HCT116 (cell line): ENCODE measurements around the gene AOPEP. TPM values are rescaled to one million over a fixed set of nuclear protein-coding genes. Genes with fewer than 3 reads are reported as not detected.

Experiments used
- ATAC-seq: fragments of 200-7000 bp; cut with Tn5 transposase; 2 replicates; pipeline ENCODE4 v1.9.1; 2020; ENCODE audit warnings: mild to moderate bottlenecking, moderate library complexity
- BruUV-seq: library from RNA; stranded (reverse); fragments of 400-500 nt; replicated peaks from 2 replicates; lab custom pipeline; 2021; lab: Mats Ljungman, UMichigan
- CTCF ChIA-PET: fragments of 300-600 bp; sonication (Branson Sonifier 250); formaldehyde crosslinking; loops from one replicate; lab custom pipeline; 2021; ENCODE audit warnings: antibody characterized with exemption; lab: Charles Lee
- POLR2A ChIA-PET: fragments of 300-600, 350-600 bp; sonication (Branson Sonifier 250); formaldehyde crosslinking; loops from one replicate; lab custom pipeline; 2021; ENCODE audit warnings: antibody characterized with exemption; lab: Charles Lee
- RAD21 ChIA-PET, 2 experiments: fragments of 300-600 bp; sonication (Branson Sonifier 250); formaldehyde crosslinking; loops; one replicate each; lab custom pipeline; 2023; ENCODE audit warnings: low total read pairs in 2 of 2; ENCODE audit not compliant: uncharacterized antibody in 2 of 2, unreplicated experiment in 2 of 2, low non-redundant PET in 1 of 2; lab: Charles Lee
- DNase-seq: peaks from one replicate; pipeline ENCODE4 v3.0.0-alpha.2; 2010; ENCODE audit warnings: low read depth, low spot score
- H2AFZ ChIP-seq: fragments of 200-600 bp; shearing (Covaris generic), sonication (generic); 2 replicates; pipeline ENCODE4 v1.6.1; 2017; ENCODE audit warnings: low read depth, mixed run types, mixed read lengths, antibody characterized with exemption, low read length; ENCODE audit not compliant: poor library complexity, severe bottlenecking
- H3K27ac ChIP-seq: 2 replicates; pipeline ENCODE4 v1.5.1; 2012; ENCODE audit warnings: low read depth, low read length
- H3K27me3 ChIP-seq: fragments of 200-600 bp; sonication (generic); 2 replicates; pipeline ENCODE4 v1.6.1; 2016; ENCODE audit warnings: mixed run types, low read length, mixed read lengths; ENCODE audit not compliant: insufficient read depth
- H3K36me3 ChIP-seq, 2 experiments: fragments of 200-500 bp in 1 of 2; fragments of 200-600 bp in 1 of 2; sonication (Bioruptor generic) in 1 of 2; sonication (generic) in 1 of 2; 2 replicates each; pipeline versions ENCODE4 v1.5.1 to v1.6.1; 2014 to 2016; ENCODE audit warnings: low read length in 2 of 2, inconsistent platforms in 1 of 2, mixed read lengths in 1 of 2, mixed run types in 1 of 2; ENCODE audit not compliant: insufficient read depth in 2 of 2, control insufficient read depth in 1 of 2
- H3K4me1 ChIP-seq, 2 experiments: fragments of 200-600 bp in 1 of 2; sonication (generic) in 1 of 2; 2 replicates each; pipeline versions ENCODE4 v1.5.1 to v1.6.1; 2012 to 2017; ENCODE audit warnings: low read length in 2 of 2, inconsistent platforms in 1 of 2, mild to moderate bottlenecking in 1 of 2, mixed read lengths in 1 of 2, mixed run types in 1 of 2, moderate library complexity in 1 of 2; ENCODE audit not compliant: insufficient read depth in 2 of 2, control insufficient read depth in 1 of 2
- H3K4me2 ChIP-seq: fragments of 200-600 bp; sonication (generic); 2 replicates; pipeline ENCODE4 v1.6.1; 2017; ENCODE audit warnings: mixed run types, low read length, mixed read lengths
- H3K4me3 ChIP-seq, 2 experiments: fragments of 200-600 bp in 1 of 2; sonication (generic) in 1 of 2; replicated peaks in 1 of 2; 2 replicates each; pipeline ENCODE4 v1.5.1; 2011 to 2016; ENCODE audit warnings: low read length in 2 of 2, control low read depth in 1 of 2, low read depth in 1 of 2, mild to moderate bottlenecking in 1 of 2, mixed read lengths in 1 of 2, mixed run types in 1 of 2
- H3K79me2 ChIP-seq: fragments of 200-600 bp; sonication (generic); 2 replicates; pipeline ENCODE4 v1.6.1; 2017; ENCODE audit warnings: mild to moderate bottlenecking, mixed run types, low read length, moderate library complexity, mixed read lengths; ENCODE audit not compliant: insufficient read depth
- H3K9ac ChIP-seq: fragments of 200-600 bp; sonication (generic); 2 replicates; pipeline ENCODE4 v1.6.1; 2016; ENCODE audit warnings: low read length, mixed read lengths
- H3K9me2 ChIP-seq: fragments of 200-600 bp; sonication (generic), shearing (Covaris generic); 2 replicates; pipeline ENCODE4 v1.6.1; 2017; ENCODE audit warnings: mixed run types, mild to moderate bottlenecking, moderate library complexity; ENCODE audit not compliant: insufficient read depth
- H3K9me3 ChIP-seq, 2 experiments: fragments of 200-500 bp in 1 of 2; fragments of 200-600 bp in 1 of 2; sonication (Bioruptor generic) in 1 of 2; sonication (generic) in 1 of 2; 2 replicates each; pipeline ENCODE4 v1.6.1; 2014 to 2017; ENCODE audit warnings: low read length in 2 of 2, mixed read lengths in 2 of 2, inconsistent platforms in 1 of 2, low read depth in 1 of 2, mild to moderate bottlenecking in 1 of 2, mixed run types in 1 of 2, moderate library complexity in 1 of 2; ENCODE audit not compliant: control insufficient read depth in 1 of 2, insufficient read depth in 1 of 2
- H4K20me1 ChIP-seq: fragments of 200-600 bp; sonication (generic), shearing (Covaris generic); 2 replicates; pipeline ENCODE4 v1.6.1; 2017; ENCODE audit warnings: mixed run types, mild to moderate bottlenecking, moderate library complexity; ENCODE audit not compliant: insufficient read depth
- CBX3 ChIP-seq: IDR thresholded peaks from 2 replicates; pipeline ENCODE4 v1.6.1; 2012; ENCODE audit warnings: low read depth
- CEBPB ChIP-seq: IDR thresholded peaks from 2 replicates; pipeline ENCODE4 v1.6.1; 2012; ENCODE audit warnings: low read depth
- CTCF ChIP-seq, 3 experiments: fragments of 200-600 bp in 1 of 3; sonication (generic) in 1 of 3; IDR thresholded peaks in 2 of 3; conservative IDR thresholded peaks in 1 of 3; 2 replicates each; pipeline ENCODE4 v1.5.1; 2012 to 2017; ENCODE audit warnings: low read depth in 2 of 3, low read length in 2 of 3, antibody characterized with exemption in 1 of 3, borderline replicate concordance in 1 of 3, control low read depth in 1 of 3, mild to moderate bottlenecking in 1 of 3, mixed read lengths in 1 of 3, mixed run types in 1 of 3, moderate library complexity in 1 of 3; ENCODE audit not compliant: insufficient read depth in 1 of 3
- EGR1 ChIP-seq: IDR thresholded peaks from 2 replicates; pipeline ENCODE4 v1.6.1; 2012; ENCODE audit warnings: low read depth
- JUND ChIP-seq: IDR thresholded peaks from 2 replicates; pipeline ENCODE4 v1.6.1; 2012
- MAX ChIP-seq: IDR thresholded peaks from 2 replicates; pipeline ENCODE4 v1.6.1; 2012
- POLR2A ChIP-seq: IDR thresholded peaks from 2 replicates; pipeline ENCODE4 v1.7.0; 2011; ENCODE audit warnings: borderline replicate concordance; ENCODE audit not compliant: insufficient read depth, insufficient read length; ENCODE audit errors: extremely low read depth
- POLR2AphosphoS5 ChIP-seq: IDR thresholded peaks from 2 replicates; pipeline ENCODE4 v1.6.1; 2011; ENCODE audit warnings: mild to moderate bottlenecking, low read depth, low read length, moderate library complexity
- RAD21 ChIP-seq: IDR thresholded peaks from 2 replicates; pipeline ENCODE4 v1.6.1; 2012; ENCODE audit warnings: low read depth, mild to moderate bottlenecking
- SIN3A ChIP-seq: IDR thresholded peaks from 2 replicates; pipeline ENCODE4 v1.6.1; 2012; ENCODE audit warnings: low read depth
- SP1 ChIP-seq: IDR thresholded peaks from 2 replicates; pipeline ENCODE4 v1.6.1; 2012; ENCODE audit warnings: low read depth
- TCF7L2 ChIP-seq: IDR thresholded peaks from 2 replicates; pipeline ENCODE4 v1.7.0; 2011; ENCODE audit warnings: borderline replicate concordance, inconsistent platforms; ENCODE audit not compliant: insufficient read depth, insufficient read length; ENCODE audit errors: extremely low read depth
- ZBTB33 ChIP-seq: IDR thresholded peaks from 2 replicates; pipeline ENCODE4 v1.6.1; 2011; ENCODE audit warnings: mild to moderate bottlenecking, low read length, moderate library complexity; ENCODE audit not compliant: insufficient replicate concordance; ENCODE audit errors: extremely low read depth
- ZFX ChIP-seq: fragments of 450-650 bp; IDR thresholded peaks from 2 replicates; pipeline ENCODE4 v1.6.1; 2017
- intact Hi-C: fragments of 100-400 bp; cut with micrococcal nuclease; formaldehyde crosslinking; loops from 2 replicates; pipeline ENCODE4 v1.10.0; 2022
- total RNA-seq: library from RNA; stranded (reverse); gene quantifications from one replicate; pipeline ENCODE4 v1.2.1, GENCODE V29; 2021; ENCODE audit not compliant: unreplicated experiment

The AOPEP gene
- total RNA-seq, 1 experiment from 2014 or later: 15.1 TPM

GRCh38 chr9:94869415-94869843 lies 142.9 kb downstream of the AOPEP start:
- Histone ChIP-seq H3K79me2 (no peaks in the 10 kb centered on the region; the same call in 1 of the 2 replicates), H3K4me1 (peaks cover 62 to 72% of the 10 kb centered on the region in 2 experiments), H3K9ac (no peak overlapping the region), H2AFZ (no peak overlapping the region), H3K9me3 (no peaks in the 10 kb centered on the region), H3K27ac (no peak overlapping the region), H3K27me3 (no peaks in the 10 kb centered on the region), H3K4me2 (peak overlapping the region; percentile 22; the same call in 1 of the 2 replicates), H3K36me3 (no peaks in the 10 kb centered on the region), H3K9me2 (no peaks in the 10 kb centered on the region), H3K4me3 (no peak overlapping the region), H4K20me1 (no peaks in the 10 kb centered on the region)
- CTCF ChIA-PET: no interaction called here
- BruUV-seq: no TSS peak
- POLR2A ChIA-PET: no interaction called here
- intact Hi-C loops: loop anchor here (5.0 kb wide), 1 partner anchor 133 kb away; no protein-coding TSS in a partner anchor
- ATAC-seq (no peak), DNase-seq (no peak)
- TF ChIP-seq CBX3: no peak
- no peak for TF ChIP-seq RAD21
- no peak for TF ChIP-seq POLR2A
- no peak for TF ChIP-seq SP1
- TF ChIP-seq MAX: no peak
- no peak for TF ChIP-seq SIN3A
- no peak for TF ChIP-seq CTCF (IDR thresholded peaks at IDR 0.05 in 2 of 3, conservative IDR thresholded peaks at IDR 0.05 in 1 of 3; ENCODE audit: borderline replicate concordance in 1 of 3, insufficient read depth in 1 of 3, low read depth in 2 of 3, low read length in 2 of 3)
- no peak for TF ChIP-seq POLR2AphosphoS5
- peak; percentile 22; the same call in 1 of the 2 replicates for TF ChIP-seq JUND
- RAD21 ChIA-PET: no interaction called here

- no peak overlapping the region for H2AFZ ChIP-seq
- no peak overlapping the region for H3K4me3 ChIP-seq
- ChIA-PET CTCF (no interaction called here), POLR2A (no interaction called here), RAD21 (no interaction called here)
- DNase-seq (no peak), ATAC-seq (no peak)
- intact Hi-C loops: no loop called here
- peaks cover 66 to 76% of the 10 kb centered on the region in 2 experiments for H3K4me1 ChIP-seq
- no peak overlapping the region for H3K9ac ChIP-seq
- no peaks in the 10 kb centered on the region for H4K20me1 ChIP-seq
- no peaks in the 10 kb centered on the region; the same call in 1 of the 2 replicates for H3K79me2 ChIP-seq
- H3K9me3 ChIP-seq: no peaks in the 10 kb centered on the region
- H3K9me2 ChIP-seq: no peaks in the 10 kb centered on the region
- H3K27me3 ChIP-seq: no peaks in the 10 kb centered on the region
- H3K4me2 ChIP-seq: peak overlapping the region; percentile 25
- no TSS peak for BruUV-seq
- H3K27ac ChIP-seq: 0 out of 2 replicates have a peak overlapping the region, but pooled peaks have one; percentile 44
- no peaks in the 10 kb centered on the region for H3K36me3 ChIP-seq
- TF ChIP-seq TCF7L2 (no peak), EGR1 (no peak), CEBPB (no peak), ZFX (no peak), ZBTB33 (no peak)
Measured at GRCh38 chr9:94870465-94870792, 143.9 kb downstream of the AOPEP start.
